HEK293 (cell line): ENCODE data around the gene PBX2.

Source experiments
- CTCF ChIA-PET: fragments of 350-600 bp; formaldehyde crosslinking; extraction: SDS; loops from one replicate; lab custom pipeline; 2021; ENCODE audit warnings: antibody characterized with exemption; lab: Yijun Ruan, JAX
- POLR2A ChIA-PET: fragments of 300-600 bp; formaldehyde crosslinking; extraction: SDS; loops from one replicate; lab custom pipeline; 2020; ENCODE audit warnings: antibody characterized with exemption, inconsistent platforms; lab: Yijun Ruan, JAX
- H3K27ac ChIP-seq: fragments of 200-500 bp; sonication (Bioruptor generic); 2 replicates; pipeline ENCODE4 v1.5.1; 2014; ENCODE audit warnings: low read depth, low read length, control low read depth, inconsistent platforms; ENCODE audit errors: extremely low read depth
- H3K36me3 ChIP-seq, 2 experiments: fragments of 200-500 bp in 1 of 2; sonication (Bioruptor generic) in 1 of 2; 1 replicate in 1 of 2; 2 replicates in 1 of 2; pipeline ENCODE4 v1.5.1; 2014 to 2017; ENCODE audit warnings: inconsistent platforms in 2 of 2, low read length in 2 of 2; ENCODE audit not compliant: control insufficient read depth in 2 of 2, insufficient read depth in 1 of 2
- H3K4me1 ChIP-seq: fragments of 200-500 bp; sonication (Bioruptor generic); 2 replicates; pipeline ENCODE4 v1.5.1; 2014; ENCODE audit warnings: mild to moderate bottlenecking, low read length, inconsistent platforms; ENCODE audit not compliant: control insufficient read depth, insufficient read depth
- H3K4me3 ChIP-seq: 2 replicates; pipeline ENCODE4 v1.5.1; 2011; ENCODE audit warnings: low read depth, mild to moderate bottlenecking, control low read depth, low read length, moderate library complexity
- H3K9me3 ChIP-seq: fragments of 200-500 bp; sonication (Bioruptor generic); 2 replicates; pipeline ENCODE4 v1.5.1; 2014; ENCODE audit warnings: low read depth, low read length, inconsistent platforms; ENCODE audit not compliant: control insufficient read depth, insufficient read depth
- EGR2 ChIP-seq: fragments of 450-650 bp; formaldehyde crosslinking; IDR thresholded peaks from 2 replicates; pipeline ENCODE4 v1.5.1; 2016; ENCODE audit warnings: low read depth, missing biosample characterization, missing genetic modification characterization
- KLF17 ChIP-seq: fragments of 450-650 bp; formaldehyde crosslinking; IDR thresholded peaks from 2 replicates; pipeline ENCODE4 v1.5.1; 2016; ENCODE audit warnings: missing biosample characterization, missing genetic modification characterization
- MZF1 ChIP-seq: fragments of 450-650 bp; formaldehyde crosslinking; IDR thresholded peaks from 2 replicates; pipeline ENCODE4 v1.5.1; 2017; ENCODE audit warnings: missing biosample characterization, missing genetic modification characterization, borderline replicate concordance
- REST ChIP-seq: fragments of 450-650 bp; formaldehyde crosslinking; IDR thresholded peaks from 2 replicates; pipeline ENCODE4 v1.5.1; 2016; ENCODE audit warnings: missing biosample characterization, missing genetic modification characterization
- SP2 ChIP-seq: fragments of 450-650 bp; formaldehyde crosslinking; IDR thresholded peaks from 2 replicates; pipeline ENCODE4 v1.5.1; 2016; ENCODE audit warnings: missing biosample characterization, missing genetic modification characterization
- SP3 ChIP-seq: fragments of 450-650 bp; formaldehyde crosslinking; IDR thresholded peaks from 2 replicates; pipeline ENCODE4 v1.5.1; 2016; ENCODE audit warnings: missing biosample characterization, missing genetic modification characterization
- SP7 ChIP-seq: fragments of 450-650 bp; formaldehyde crosslinking; IDR thresholded peaks from 2 replicates; pipeline ENCODE4 v1.5.1; 2016; ENCODE audit warnings: missing biosample characterization, missing genetic modification characterization
- ZBTB21 ChIP-seq: fragments of 450-650 bp; formaldehyde crosslinking; IDR thresholded peaks from 2 replicates; pipeline ENCODE4 v1.5.1; 2017; ENCODE audit warnings: missing biosample characterization, missing genetic modification characterization
- ZNF114 ChIP-seq: fragments of 450-650 bp; formaldehyde crosslinking; IDR thresholded peaks from 2 replicates; pipeline ENCODE4 v1.5.0; 2017; ENCODE audit warnings: missing biosample characterization, missing genetic modification characterization
- ZNF16 ChIP-seq: fragments of 450-650 bp; formaldehyde crosslinking; IDR thresholded peaks from 2 replicates; pipeline ENCODE4 v1.5.1; 2016; ENCODE audit warnings: low read depth, missing biosample characterization, missing genetic modification characterization
- ZNF174 ChIP-seq: fragments of 450-650 bp; formaldehyde crosslinking; IDR thresholded peaks from 2 replicates; pipeline ENCODE4 v1.5.0; 2017; ENCODE audit warnings: missing biosample characterization, mild to moderate bottlenecking, missing genetic modification characterization
- ZNF221 ChIP-seq: fragments of 450-650 bp; formaldehyde crosslinking; IDR thresholded peaks from 2 replicates; pipeline ENCODE4 v1.5.1; 2017; ENCODE audit warnings: missing biosample characterization, missing genetic modification characterization, borderline replicate concordance
- ZNF311 ChIP-seq: fragments of 450-650 bp; formaldehyde crosslinking; IDR thresholded peaks from 2 replicates; pipeline ENCODE4 v1.5.1; 2017; ENCODE audit warnings: missing biosample characterization, missing genetic modification characterization, borderline replicate concordance
- ZNF341 ChIP-seq: fragments of 450-650 bp; formaldehyde crosslinking; IDR thresholded peaks from 2 replicates; pipeline ENCODE4; 2016; ENCODE audit warnings: low read depth, missing biosample characterization, missing genetic modification characterization
- ZNF521 ChIP-seq: fragments of 450-650 bp; formaldehyde crosslinking; IDR thresholded peaks from 2 replicates; pipeline ENCODE4 v1.5.1; 2017; ENCODE audit warnings: missing biosample characterization, mild to moderate bottlenecking, missing genetic modification characterization
- ZNF621 ChIP-seq: fragments of 450-650 bp; formaldehyde crosslinking; IDR thresholded peaks from 2 replicates; pipeline ENCODE4 v1.5.1; 2017; ENCODE audit warnings: missing biosample characterization, missing genetic modification characterization
- ZNF664 ChIP-seq: fragments of 450-650 bp; formaldehyde crosslinking; IDR thresholded peaks from 2 replicates; pipeline ENCODE4 v1.5.1; 2016; ENCODE audit warnings: missing biosample characterization, missing genetic modification characterization
- ZXDB ChIP-seq: fragments of 450-650 bp; formaldehyde crosslinking; IDR thresholded peaks from 2 replicates; pipeline ENCODE4 v1.5.1; 2016; ENCODE audit warnings: missing biosample characterization, missing genetic modification characterization
- TF ChIP-seq, protein P1 (sequence below): fragments of 450-650 bp; formaldehyde crosslinking; IDR thresholded peaks from 2 replicates; pipeline ENCODE4 v1.5.1; 2016; ENCODE audit warnings: missing biosample characterization, missing genetic modification characterization, low read depth
- TF ChIP-seq, protein P2 (sequence below): fragments of 450-650 bp; formaldehyde crosslinking; IDR thresholded peaks from 2 replicates; pipeline ENCODE4 v1.5.1; 2016; ENCODE audit warnings: missing biosample characterization, missing genetic modification characterization
- TF ChIP-seq, protein P3 (sequence below): fragments of 450-650 bp; formaldehyde crosslinking; IDR thresholded peaks from 2 replicates; pipeline ENCODE4 v1.5.1; 2017; ENCODE audit warnings: missing biosample characterization, missing genetic modification characterization

The PBX2 gene

DNA sequence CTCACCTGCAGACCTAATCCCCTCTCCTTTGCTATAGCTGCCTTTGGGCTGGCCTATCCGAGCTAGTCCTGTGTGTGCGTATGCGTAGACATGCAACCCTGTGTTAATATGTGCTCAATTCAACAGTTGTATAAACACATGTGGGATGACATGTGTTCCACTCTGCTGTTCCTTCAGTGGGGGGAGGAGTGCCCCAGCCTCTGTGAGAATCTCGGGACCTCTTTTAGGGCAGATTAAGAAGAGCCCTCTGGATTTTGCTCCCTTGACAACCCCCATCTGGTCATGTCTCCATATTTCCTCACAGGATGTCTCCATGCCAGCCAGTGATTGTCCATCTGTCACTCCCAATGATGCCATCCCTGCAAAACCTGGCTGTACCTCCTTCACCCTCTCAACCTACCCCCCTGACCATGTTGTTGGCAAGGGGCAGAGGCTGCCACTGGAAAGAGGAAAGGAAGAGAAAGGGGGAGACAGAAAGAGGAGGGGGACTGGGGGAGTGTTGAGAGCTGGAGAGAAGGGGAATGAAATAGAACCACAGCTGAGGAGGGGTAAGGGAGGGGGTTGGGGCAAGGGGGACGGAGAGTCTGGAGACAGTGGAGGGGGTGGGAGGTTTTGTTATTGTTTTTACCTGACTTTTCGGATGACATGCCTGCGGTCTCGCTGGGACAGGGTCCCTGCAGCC is 38.7 kb downstream of the PBX2 start:
- H3K27ac ChIP-seq, result no peak overlapping the region
- H3K4me1 ChIP-seq, result peaks cover 9% of the 10 kb centered on the region; the same call in 1 of the 2 replicates
- H3K36me3 ChIP-seq, result peaks cover 5 to 12% of the 10 kb centered on the region in 2 experiments; a peak in 2 of 3 replicates
- H3K9me3 ChIP-seq, result no peaks in the 10 kb centered on the region
- no peak overlapping the region for H3K4me3 ChIP-seq
- TF ChIP-seq ZNF664 (tag by site-specific recombination) (peak; percentile 78), REST (tag by site-specific recombination) (no peak), ZNF341 (tag by site-specific recombination) (peak; percentile 78), ZBTB21 (tag by site-specific recombination) (no peak)
- TF ChIP-seq, protein P1, sequence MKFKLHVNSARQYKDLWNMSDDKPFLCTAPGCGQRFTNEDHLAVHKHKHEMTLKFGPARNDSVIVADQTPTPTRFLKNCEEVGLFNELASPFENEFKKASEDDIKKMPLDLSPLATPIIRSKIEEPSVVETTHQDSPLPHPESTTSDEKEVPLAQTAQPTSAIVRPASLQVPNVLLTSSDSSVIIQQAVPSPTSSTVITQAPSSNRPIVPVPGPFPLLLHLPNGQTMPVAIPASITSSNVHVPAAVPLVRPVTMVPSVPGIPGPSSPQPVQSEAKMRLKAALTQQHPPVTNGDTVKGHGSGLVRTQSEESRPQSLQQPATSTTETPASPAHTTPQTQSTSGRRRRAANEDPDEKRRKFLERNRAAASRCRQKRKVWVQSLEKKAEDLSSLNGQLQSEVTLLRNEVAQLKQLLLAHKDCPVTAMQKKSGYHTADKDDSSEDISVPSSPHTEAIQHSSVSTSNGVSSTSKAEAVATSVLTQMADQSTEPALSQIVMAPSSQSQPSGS (tag by site-specific recombination), result no peak
- TF ChIP-seq, protein P2, sequence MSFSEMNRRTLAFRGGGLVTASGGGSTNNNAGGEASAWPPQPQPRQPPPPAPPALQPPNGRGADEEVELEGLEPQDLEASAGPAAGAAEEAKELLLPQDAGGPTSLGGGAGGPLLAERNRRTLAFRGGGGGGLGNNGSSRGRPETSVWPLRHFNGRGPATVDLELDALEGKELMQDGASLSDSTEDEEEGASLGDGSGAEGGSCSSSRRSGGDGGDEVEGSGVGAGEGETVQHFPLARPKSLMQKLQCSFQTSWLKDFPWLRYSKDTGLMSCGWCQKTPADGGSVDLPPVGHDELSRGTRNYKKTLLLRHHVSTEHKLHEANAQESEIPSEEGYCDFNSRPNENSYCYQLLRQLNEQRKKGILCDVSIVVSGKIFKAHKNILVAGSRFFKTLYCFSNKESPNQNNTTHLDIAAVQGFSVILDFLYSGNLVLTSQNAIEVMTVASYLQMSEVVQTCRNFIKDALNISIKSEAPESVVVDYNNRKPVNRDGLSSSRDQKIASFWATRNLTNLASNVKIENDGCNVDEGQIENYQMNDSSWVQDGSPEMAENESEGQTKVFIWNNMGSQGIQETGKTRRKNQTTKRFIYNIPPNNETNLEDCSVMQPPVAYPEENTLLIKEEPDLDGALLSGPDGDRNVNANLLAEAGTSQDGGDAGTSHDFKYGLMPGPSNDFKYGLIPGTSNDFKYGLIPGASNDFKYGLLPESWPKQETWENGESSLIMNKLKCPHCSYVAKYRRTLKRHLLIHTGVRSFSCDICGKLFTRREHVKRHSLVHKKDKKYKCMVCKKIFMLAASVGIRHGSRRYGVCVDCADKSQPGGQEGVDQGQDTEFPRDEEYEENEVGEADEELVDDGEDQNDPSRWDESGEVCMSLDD (tag by site-specific recombination), result no peak
- POLR2A ChIA-PET, result interaction anchor here (2.2 to 3.4 kb wide), 2 partner anchors 22 to 26 kb away, joined by 7 to 38 read pairs; partner anchors contain the start of genes AGPAT1, ATF6B and FKBPL
- CTCF ChIA-PET, result interaction anchor here (0.7 to 1.7 kb wide), 3 partner anchors 13 to 702 kb away, joined by 3 to 8 read pairs (median 3); partner anchors contain the start of genes EGFL8 and TAP1

GRCh38 chr6:32149932-32150870 is 39.8 kb downstream of the PBX2 start:
- H3K4me3 ChIP-seq, result no peak overlapping the region
- POLR2A ChIA-PET, result interaction anchor here (3.4 kb wide), 1 partner anchor 21 kb away, joined by 38 read pairs; the partner anchor contains the start of genes ATF6B and FKBPL
- TF ChIP-seq SP3 (tag by site-specific recombination) (no peak), ZNF521 (no peak), SP2 (tag by site-specific recombination) (no peak), ZNF16 (tag by site-specific recombination) (no peak), KLF17 (no peak), SP7 (no peak), ZNF311 (no peak), ZNF174 (no peak), ZNF621 (tag by site-specific recombination) (no peak), EGR2 (no peak), ZXDB (tag by site-specific recombination) (no peak), ZNF664 (tag by site-specific recombination) (no peak), ZNF221 (tag by site-specific recombination) (no peak), MZF1 (tag by site-specific recombination) (no peak), ZNF114 (tag by site-specific recombination) (no peak)
- TF ChIP-seq, protein P3, sequence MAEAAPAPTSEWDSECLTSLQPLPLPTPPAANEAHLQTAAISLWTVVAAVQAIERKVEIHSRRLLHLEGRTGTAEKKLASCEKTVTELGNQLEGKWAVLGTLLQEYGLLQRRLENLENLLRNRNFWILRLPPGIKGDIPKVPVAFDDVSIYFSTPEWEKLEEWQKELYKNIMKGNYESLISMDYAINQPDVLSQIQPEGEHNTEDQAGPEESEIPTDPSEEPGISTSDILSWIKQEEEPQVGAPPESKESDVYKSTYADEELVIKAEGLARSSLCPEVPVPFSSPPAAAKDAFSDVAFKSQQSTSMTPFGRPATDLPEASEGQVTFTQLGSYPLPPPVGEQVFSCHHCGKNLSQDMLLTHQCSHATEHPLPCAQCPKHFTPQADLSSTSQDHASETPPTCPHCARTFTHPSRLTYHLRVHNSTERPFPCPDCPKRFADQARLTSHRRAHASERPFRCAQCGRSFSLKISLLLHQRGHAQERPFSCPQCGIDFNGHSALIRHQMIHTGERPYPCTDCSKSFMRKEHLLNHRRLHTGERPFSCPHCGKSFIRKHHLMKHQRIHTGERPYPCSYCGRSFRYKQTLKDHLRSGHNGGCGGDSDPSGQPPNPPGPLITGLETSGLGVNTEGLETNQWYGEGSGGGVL (tag by site-specific recombination), result no peak

More at GRCh38 chr6:32149932-32150870, 39.8 kb downstream of the PBX2 start:
- Histone ChIP-seq H3K27ac (no peak overlapping the region), H3K36me3 (peaks cover 0 to 1% of the 10 kb centered on the region in 2 experiments; a peak in 1 of 3 replicates), H3K9me3 (no peaks in the 10 kb centered on the region), H3K4me1 (peaks cover 9% of the 10 kb centered on the region; the same call in 1 of the 2 replicates)
- CTCF ChIA-PET, result no interaction called here
